Transverse colon (tissue), 4 donors: Measurements from ENCODE around the gene GBX1. TPM values are rescaled to one million over a fixed set of nuclear protein-coding genes. Genes with fewer than 3 reads are reported as not detected.

Source experiments
- DNase-seq: peaks from one replicate; pipeline ENCODE4 v3.0.0-alpha.2; 2019
- H3K27ac ChIP-seq, 4 donors: fragments of 200-600 bp; sonication (generic); 2 replicates each; pipeline ENCODE4 v1.5.1; 2016 to 2018; ENCODE audit warnings: inconsistent platforms in 4 of 4
- H3K27me3 ChIP-seq: fragments of 200-600 bp; sonication (generic); 2 replicates; pipeline ENCODE4 v1.5.1; 2017; ENCODE audit warnings: inconsistent platforms
- H3K36me3 ChIP-seq, 4 donors: fragments of 200-600 bp; sonication (generic); 2 replicates each; pipeline ENCODE4 v1.5.1; 2017 to 2019; ENCODE audit warnings: inconsistent platforms in 4 of 4
- H3K4me1 ChIP-seq, 4 donors: fragments of 200-600 bp; sonication (generic); 2 replicates each; pipeline ENCODE4 v1.5.1; 2017 to 2020; ENCODE audit warnings: inconsistent platforms in 4 of 4
- H3K4me3 ChIP-seq, 4 donors: fragments of 200-600 bp; sonication (generic); 1 replicate in 1 of 4; 2 replicates in 3 of 4; pipeline versions ENCODE4 v1.5.1 to v1.6.1; 2017 to 2019; ENCODE audit warnings: inconsistent platforms in 4 of 4
- H3K9me3 ChIP-seq, 2 donors: fragments of 200-600 bp; sonication (generic); 2 replicates each; pipeline ENCODE4 v1.5.1; 2017 to 2019; ENCODE audit warnings: inconsistent platforms in 2 of 2
- EP300 ChIP-seq: sonication (generic); formaldehyde crosslinking; IDR thresholded peaks from one replicate; pipeline ENCODE4 v1.6.1; 2017; ENCODE audit warnings: antibody characterized with exemption, low read depth
- POLR2A ChIP-seq: fragments of 450-650 bp; IDR thresholded peaks from one replicate; pipeline ENCODE4 v1.6.1; 2016; ENCODE audit warnings: antibody characterized with exemption, mild to moderate bottlenecking, moderate library complexity
- POLR2AphosphoS5 ChIP-seq, 3 donors: sonication (generic); formaldehyde crosslinking; IDR thresholded peaks; one replicate each; pipeline ENCODE4 v1.6.1; 2016; ENCODE audit warnings: antibody characterized with exemption in 3 of 3
- WGBS, 2 donors: methylation state at CpG; one replicate each; pipeline ENCODE4 v1.1.5; 2018; ENCODE audit warnings: low coverage in 1 of 2; 5-methylcytosine and 5-hydroxymethylcytosine counted together
- in situ Hi-C, 4 donors: fragments of 200-750 bp; cut with MboI; loops; one replicate each; pipeline versions ENCODE4 v1.15.0 to v1.15.1; 2017; ENCODE audit warnings: low sequenced_read_pairs in 3 of 4, low pct_ligation_motif_present in 1 of 4, low pct_unique_long_range_greater_than_20kb in 1 of 4
- intact Hi-C: fragments of 100-400 bp; cut with DNase I; formaldehyde crosslinking; loops from one replicate; pipeline ENCODE4 v1.15.1; 2023; ENCODE audit warnings: low total_unique reads
- total RNA-seq, 4 donors: library from RNA; depleted of rRNA; stranded (reverse); fragments of >200 nt; gene quantifications; one replicate each; pipeline ENCODE4 v1.1.0, GENCODE V29; 2016
- TF ChIP-seq, protein P1 (sequence below), 5 experiments: fragments of 200-600 bp in 3 of 5; fragments of 450-650 bp in 2 of 5; sonication (generic) in 3 of 5; IDR thresholded peaks; 1 replicate in 2 of 5; 2 replicates in 3 of 5; pipeline ENCODE4 v1.5.1; 2016 to 2017; ENCODE audit warnings: antibody characterized with exemption in 5 of 5, inconsistent platforms in 3 of 5, mild to moderate bottlenecking in 2 of 5, moderate library complexity in 1 of 5

The GBX1 gene
- total RNA-seq, 4 donors from 2014 or later, result not detected

DNA sequence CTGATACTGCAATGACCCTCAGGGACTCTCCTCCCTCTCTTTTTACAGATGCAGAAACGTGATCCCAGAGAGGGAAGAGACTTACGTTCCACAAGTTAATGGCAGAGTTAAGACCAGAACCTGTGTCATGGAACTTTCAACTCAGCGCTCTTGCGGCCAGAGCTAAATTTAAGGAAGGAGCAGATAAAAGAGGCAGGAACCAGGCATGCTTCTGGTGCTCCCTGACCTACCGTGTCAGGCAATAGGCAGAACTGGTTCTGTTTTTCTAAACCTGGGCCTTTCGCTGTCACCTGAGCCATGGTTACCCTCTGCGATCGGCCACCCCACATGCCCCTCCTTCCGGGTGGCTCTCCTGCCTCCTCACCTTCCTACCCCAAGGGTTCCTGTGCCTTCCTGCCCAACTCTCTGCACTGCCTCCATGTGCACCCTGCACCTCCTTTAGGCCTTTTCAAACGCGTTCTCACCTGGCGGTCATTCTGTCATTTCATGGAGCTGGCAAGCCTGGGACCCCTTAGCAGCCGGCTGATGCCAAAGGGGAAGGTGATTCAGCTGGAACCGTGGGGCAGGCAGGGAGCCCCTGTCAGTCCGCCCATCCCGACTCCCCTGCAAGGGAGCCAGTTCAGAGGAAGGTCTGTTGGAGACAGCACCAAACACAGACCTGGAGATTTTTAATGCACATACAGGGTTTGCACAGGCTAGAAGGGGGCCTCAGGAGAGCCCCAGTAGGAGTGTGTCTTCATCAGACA lies 7.7 kb upstream of the GBX1 start:
- no peak overlapping the region for H3K4me3 ChIP-seq
- intact Hi-C loops, result no loop called here
- H3K9me3 ChIP-seq, result no peaks in the 10 kb centered on the region
- DNase-seq, result no peak
- in situ Hi-C loops, result loop anchor here in 1 of 4 donors (10.0 kb wide), 1 partner anchor 50 kb away; no protein-coding TSS in a partner anchor
- peaks cover 61% of the 10 kb centered on the region for H3K27me3 ChIP-seq
- 81 to 82% methylated on average over 9 to 16 of the region's 16 CpGs for WGBS, 2 donors
- no peaks in the 10 kb centered on the region for H3K4me1 ChIP-seq
- no peaks in the 10 kb centered on the region for H3K36me3 ChIP-seq
- no peak for TF ChIP-seq POLR2AphosphoS5 (IDR thresholded peaks at IDR 0.05)
- no peak for TF ChIP-seq EP300
- TF ChIP-seq, protein P1, sequence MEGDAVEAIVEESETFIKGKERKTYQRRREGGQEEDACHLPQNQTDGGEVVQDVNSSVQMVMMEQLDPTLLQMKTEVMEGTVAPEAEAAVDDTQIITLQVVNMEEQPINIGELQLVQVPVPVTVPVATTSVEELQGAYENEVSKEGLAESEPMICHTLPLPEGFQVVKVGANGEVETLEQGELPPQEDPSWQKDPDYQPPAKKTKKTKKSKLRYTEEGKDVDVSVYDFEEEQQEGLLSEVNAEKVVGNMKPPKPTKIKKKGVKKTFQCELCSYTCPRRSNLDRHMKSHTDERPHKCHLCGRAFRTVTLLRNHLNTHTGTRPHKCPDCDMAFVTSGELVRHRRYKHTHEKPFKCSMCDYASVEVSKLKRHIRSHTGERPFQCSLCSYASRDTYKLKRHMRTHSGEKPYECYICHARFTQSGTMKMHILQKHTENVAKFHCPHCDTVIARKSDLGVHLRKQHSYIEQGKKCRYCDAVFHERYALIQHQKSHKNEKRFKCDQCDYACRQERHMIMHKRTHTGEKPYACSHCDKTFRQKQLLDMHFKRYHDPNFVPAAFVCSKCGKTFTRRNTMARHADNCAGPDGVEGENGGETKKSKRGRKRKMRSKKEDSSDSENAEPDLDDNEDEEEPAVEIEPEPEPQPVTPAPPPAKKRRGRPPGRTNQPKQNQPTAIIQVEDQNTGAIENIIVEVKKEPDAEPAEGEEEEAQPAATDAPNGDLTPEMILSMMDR (IDR thresholded peaks at IDR 0.05), result no peak
- no peak for TF ChIP-seq POLR2A
- H3K27ac ChIP-seq, result no peak overlapping the region

DNA sequence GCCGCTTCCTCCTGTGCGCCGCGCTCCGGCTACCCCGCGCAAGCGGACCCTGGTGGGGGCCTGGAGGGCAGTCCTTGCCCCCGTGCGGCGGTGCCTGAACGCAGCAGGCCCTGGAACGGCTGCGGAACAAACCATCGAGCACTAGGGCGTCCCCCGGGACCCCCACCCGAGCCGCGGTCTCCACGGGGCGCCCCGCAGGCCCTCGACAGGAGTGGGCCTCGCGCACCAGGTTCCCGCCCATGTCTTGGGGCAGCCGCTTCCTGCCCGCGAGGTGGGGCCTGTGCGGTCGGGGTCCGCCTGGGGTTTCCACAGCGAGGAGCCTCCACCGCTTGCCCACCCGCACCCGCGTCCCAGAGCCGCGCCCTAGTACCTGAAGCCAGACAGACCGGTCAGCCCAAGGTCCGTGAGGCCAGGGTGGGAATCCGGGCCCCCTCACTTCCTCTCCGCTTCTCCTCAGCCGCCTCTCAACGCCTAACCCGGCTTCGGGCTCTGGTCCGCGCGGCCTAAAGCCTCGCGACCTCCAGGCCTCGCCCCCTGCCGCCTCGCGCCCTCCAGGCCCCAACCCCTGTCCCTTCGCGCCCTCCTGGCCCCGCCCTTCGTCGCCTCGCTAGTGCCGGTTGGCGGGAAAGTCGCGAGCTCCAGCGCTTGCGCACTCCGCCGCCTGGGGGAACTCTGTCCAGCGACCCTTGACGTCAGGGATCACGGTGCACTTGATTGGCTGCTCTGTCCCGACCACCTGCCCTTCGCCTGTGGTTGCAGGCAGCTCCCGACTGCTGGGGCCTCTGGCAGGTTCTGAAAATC lies 7.0 kb upstream of the GBX1 start:
- intact Hi-C loops, result loop anchor here (5.0 kb wide), 1 partner anchor 128 kb away; no protein-coding TSS in a partner anchor
- in situ Hi-C loops, result loop anchor here in 2 of 4 donors (5.0 to 10.0 kb wide), 2 partner anchors 47 to 50 kb away; no protein-coding TSS in a partner anchor
- 62 to 74% methylated on average over 32 to 54 of the region's 77 CpGs for WGBS, 2 donors
- H3K9me3 ChIP-seq, result no peaks in the 10 kb centered on the region
- TF ChIP-seq, protein P1 (IDR thresholded peaks at IDR 0.05), result no peak
- no peak for TF ChIP-seq EP300
- TF ChIP-seq POLR2A, result no peak
- no peak for TF ChIP-seq POLR2AphosphoS5 (IDR thresholded peaks at IDR 0.05)
- peaks cover 69% of the 10 kb centered on the region for H3K27me3 ChIP-seq
- no peaks in the 10 kb centered on the region for H3K36me3 ChIP-seq
- no peak for DNase-seq
- H3K27ac ChIP-seq, result no peak overlapping the region
- H3K4me3 ChIP-seq, result no peak overlapping the region
- no peaks in the 10 kb centered on the region for H3K4me1 ChIP-seq

DNA sequence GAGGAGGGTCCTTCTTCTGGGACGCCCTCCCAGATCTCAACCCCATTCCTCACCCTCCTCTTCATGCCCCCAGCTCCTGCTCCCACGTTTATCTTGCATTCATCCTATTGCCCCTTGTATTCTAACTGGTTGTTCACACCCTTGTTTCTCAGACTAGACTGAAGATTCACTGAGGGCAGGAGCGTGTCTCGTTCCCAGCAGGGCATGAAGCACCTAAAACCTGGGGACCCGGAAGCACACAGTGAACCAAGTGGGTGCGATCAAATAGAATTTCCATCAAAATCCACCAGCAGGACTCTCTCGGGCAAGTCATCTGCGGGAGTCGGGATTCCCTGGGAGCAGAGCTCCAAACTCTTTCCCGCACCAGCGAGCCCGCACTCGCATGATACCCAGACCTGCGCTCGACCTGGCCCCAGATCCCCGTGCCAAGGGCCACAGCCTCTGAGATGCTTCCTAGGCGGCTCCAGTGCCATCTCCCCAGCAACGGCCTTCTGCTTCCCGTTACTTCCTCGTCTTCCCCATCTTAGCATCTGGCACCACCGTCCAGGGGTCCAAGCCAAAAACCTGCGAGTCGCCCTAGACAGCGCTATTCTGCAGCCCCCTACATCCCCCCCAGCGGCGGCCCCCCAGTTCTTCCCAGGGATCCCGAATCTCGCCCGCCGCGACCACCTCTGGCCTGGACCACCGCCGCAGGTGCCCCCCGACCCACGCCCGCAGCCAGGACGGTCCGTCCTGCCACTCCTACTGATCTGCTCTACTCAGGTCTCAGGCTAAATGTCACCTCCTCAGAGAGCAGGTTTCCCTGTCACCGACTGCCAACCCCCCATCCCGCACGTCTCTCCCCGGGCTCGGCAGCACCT lies 6.1 kb upstream of the GBX1 start:
- no peak for TF ChIP-seq POLR2AphosphoS5 (IDR thresholded peaks at IDR 0.05)
- TF ChIP-seq, protein P1 (IDR thresholded peaks at IDR 0.05), result no peak
- no peak for DNase-seq
- H3K27me3 ChIP-seq, result peaks cover 77% of the 10 kb centered on the region
- no peak overlapping the region for H3K27ac ChIP-seq
- intact Hi-C loops, result loop anchor here (5.0 kb wide), 1 partner anchor 129 kb away; no protein-coding TSS in a partner anchor
- in situ Hi-C loops, result loop anchor here in 2 of 4 donors (5.0 to 10.0 kb wide), 2 partner anchors 46 to 49 kb away; no protein-coding TSS in a partner anchor
- no peaks in the 10 kb centered on the region for H3K9me3 ChIP-seq
- H3K4me1 ChIP-seq, result no peaks in the 10 kb centered on the region
- 84 to 85% methylated on average over 15 to 43 of the region's 43 CpGs for WGBS, 2 donors
- no peak overlapping the region for H3K4me3 ChIP-seq
- no peaks in the 10 kb centered on the region for H3K36me3 ChIP-seq
